NCI-H1417 (cell line): ENCODE results near the gene RASL10B.
"Not testable (repeated sequence)": the region's sequence is repeated elsewhere in the genome, so short reads cannot be mapped to it uniquely, and the experiment has no call there.

Experiments used
- DNase-seq, 3 experiments: peaks; one replicate each; lab custom pipeline; 2025; lab: John Stamatoyannopoulos, UW

Gene RASL10B

DNA sequence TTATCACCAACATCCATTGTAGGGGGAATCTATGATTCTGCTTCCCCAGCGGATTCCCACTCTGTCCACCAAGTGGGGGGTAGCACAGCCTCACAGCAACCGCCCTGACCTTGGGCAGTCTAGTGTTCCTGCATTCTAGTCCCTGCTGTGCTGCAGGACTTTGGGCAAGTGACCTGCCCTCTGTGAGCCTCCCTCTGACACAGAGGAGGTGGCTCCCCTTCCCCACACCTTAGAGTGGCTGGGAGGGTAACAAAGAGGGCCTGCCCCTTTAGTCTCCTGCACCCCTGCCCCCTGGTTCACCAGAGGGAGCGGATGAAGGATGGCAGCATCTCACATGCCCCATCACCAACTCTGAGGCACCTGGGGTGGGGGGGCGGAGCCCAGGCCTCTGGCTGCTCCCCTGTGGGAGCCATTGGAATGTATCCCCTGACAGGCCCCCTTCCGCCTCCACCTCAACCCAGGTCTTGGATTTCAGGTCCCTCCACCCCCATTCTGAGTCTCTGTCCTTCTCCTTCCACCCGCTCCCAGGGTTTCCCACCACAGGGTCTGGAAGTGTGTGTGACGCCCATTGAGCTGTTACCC is 11.5 kb downstream of the RASL10B start:
- DNase-seq = no peak

DNA sequence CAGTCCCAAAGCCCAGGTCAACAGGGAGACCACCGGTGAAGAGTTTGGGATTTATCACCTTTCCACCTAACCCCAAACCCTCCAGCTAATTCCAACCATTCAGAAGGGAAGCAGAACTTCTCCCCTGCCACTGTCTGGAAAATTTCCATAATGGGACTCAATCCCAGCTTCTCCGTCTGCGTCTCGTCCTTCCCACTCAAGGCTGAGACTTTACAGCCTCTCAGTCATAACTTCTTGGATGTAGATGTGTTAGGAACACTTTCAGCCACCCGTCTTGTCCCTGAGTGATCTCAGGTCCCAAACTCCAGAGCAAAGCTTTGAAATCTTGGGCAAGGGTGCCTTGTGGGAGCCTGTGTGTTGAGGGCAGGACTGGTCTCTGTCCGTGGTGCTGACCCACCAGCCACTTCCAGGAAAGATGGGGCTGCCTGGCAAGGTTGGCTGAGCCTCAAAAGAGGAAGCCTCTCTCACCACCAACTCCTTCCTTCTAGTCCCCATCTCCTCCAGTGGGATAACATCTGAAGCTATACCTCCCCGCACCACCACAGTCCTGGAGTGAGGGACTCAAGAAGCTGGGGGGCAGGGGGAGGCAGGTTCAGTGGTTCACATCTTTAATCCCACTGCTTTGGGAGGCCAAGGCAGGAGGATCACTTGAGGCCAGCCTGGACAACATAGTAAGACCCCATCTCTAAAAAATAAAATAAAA is 12.3 kb downstream of the RASL10B start:
- DNase-seq = no peak

DNA sequence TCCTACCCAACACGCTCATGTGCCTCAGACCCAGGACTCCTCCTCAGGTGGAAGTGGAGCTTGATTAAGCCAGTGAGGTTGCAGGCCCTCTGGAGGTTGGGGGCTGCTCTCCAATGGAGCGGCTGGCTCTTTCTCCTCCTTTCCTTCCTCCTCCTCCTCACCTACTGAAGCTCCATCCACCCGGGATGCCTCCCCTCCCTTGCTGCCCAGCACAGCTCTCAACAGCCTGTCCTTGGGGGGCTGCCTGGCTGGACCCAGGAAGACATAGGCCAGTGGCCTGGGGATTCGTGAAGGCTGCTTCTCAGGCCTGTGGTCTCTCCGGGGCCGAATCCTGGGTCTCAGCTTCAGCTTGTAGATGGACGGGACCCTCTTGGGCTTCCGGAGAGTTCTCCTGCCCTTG is 13.4 kb downstream of the RASL10B start:
- no peak for DNase-seq

DNA sequence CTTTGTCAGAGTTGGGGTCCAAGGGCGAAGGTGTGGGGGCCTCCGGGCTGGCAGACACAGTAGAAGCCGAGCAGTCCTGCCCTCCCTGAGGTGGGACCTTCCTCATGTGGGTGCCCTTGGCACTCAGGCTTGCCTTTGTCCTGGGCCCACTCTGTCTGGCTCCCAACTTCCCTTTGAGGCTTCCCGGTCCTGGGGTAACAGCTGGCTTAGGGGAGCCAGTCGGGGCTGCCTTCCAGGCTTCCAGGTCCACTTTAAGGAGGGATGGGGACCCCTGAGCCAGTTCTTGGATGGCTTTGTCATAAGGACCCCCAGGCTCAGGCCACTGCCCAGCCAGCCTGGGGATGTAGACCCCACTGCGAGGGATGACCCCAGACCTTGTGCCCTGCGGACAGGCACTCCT is 13.8 kb downstream of the RASL10B start:
- DNase-seq = no peak

DNA sequence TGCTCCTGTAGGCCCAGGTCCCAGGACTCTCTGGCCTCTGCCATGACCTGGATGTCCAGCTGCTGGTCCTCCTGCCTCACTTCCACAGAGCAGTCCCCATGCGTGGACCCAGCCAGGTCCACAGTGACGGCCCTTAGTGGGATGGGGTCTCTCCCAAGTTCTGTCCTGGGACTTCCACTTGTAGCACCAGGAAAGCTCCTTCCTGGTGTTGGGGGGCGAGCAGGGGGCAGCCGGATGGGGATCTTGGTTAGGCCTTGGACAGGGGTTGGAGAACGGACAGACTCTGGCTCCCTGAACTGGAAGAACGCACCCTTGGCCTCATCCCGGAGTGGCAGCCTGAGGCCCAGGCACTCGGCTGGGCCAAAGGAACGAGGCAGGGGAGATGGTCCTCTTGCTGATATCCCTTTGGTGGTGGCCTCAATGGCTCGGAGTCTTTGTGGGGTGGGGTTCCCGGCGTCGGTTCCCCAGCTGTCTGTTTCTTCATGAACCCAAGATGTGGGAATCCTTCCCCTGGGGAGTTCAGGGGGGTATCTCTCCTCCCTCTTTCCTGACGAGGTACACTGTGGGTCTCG is 14.4 kb downstream of the RASL10B start:
- no peak for DNase-seq

DNA sequence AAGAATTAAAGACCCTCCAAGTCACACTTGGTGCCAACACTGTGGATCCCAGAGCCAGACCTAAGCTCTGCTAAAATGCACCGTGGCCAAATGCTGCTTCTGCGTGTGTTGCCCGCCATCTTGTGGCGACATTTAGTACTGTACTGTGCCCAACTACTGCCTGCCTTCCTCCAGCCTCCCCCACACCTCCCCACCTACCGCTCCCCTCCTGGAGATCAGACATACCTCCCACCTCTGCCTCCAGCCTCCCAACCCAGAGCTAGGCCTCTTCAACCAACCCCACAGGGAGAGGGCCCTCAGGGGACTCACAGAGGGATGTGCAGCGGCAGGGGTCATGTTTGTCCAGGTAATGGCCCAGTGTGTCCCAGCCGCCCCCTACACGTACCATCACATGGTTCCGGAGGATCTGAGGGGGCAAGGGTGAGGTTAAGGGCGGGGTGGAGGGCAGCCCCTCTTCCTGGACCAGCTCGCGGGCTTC is 16.1 kb downstream of the RASL10B start:
- peak; percentile 51 to 82 (median 75) for DNase-seq

DNA sequence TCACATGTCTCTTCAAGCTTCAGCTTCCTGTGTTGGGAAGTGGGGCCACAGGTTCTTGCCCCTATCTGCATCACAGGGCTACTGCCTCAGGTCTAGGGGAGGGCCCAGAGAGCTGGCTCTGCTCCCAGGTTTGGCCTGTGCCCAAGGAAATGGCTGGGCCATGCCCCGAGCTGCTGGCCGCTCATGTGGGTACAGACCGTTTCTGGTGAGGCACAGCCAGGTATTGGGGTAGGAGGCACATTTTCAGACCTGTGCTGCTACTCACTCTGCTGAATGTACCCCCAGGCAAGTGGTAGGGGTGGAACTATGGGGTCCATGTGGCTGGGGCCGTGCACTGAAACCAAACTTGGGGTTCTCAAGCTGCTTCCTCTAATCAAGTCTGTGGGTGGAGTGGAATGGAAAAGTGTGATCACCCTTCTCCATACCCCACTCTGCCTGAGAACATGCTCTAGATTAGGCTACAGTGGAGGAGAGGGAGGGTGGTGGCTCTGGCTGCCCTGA is 17.0 kb downstream of the RASL10B start:
- no peak for DNase-seq

DNA sequence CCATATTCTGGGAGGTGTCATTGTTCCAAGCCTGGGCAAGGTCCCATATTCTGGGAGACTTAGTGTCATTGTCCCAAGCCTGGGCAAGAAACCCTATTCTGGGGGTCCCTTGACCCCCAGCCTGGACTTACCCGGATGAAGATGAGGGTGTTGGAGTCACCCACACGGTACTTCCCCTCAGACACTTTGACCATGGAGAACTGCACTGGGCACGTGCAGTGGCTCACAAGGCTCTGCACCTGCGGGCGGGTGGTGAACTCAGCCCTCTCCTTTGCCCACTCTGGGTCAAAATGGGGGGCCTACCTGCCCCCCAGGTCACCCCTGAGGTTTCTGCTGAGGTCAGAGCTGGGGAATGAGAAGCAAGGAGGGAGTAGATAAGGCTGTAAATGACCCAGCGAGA is 17.5 kb downstream of the RASL10B start:
- no peak for DNase-seq

DNA sequence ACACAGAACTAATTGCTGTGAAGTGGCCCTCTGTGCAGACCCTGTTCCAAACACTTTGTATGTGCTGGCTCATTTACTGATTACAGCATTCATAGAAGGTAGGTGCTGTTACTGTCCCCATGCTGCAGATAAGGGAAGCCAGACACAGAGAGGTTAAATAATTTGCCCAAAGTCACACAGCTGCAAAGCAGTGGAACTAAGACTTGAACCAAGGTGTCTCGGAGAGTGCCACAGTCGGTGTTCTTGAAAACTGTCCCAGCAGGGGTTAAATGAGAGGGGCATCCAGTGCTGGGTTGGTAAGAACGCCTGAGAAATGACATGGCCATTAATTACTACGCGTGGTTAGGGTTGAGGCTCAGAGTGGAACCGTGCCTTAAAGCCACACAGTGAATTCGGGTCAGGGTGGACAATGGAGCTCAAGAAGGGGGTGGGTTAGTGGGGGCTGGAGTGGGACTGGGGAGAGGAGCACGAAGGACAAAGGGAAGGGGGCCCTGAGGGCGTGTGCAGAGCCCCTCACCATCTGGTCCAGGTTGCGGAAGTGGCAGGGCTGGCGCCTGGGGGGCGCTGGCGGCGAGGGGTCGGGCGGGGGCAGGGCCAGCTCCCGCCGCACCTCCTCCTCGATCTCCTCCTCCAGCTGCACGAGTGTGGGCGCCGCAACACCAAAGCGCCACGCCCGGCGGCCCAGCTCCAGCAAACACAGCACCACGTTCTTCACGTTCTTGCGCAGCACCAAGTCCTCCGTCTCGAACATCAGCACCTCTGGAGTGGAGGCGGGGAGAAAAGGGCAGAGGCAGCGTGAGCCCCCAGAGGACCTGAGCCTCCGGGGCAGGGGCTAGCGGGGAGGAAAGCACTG is 18.3 kb downstream of the RASL10B start:
- peak in 2 of 3 experiments; percentile 30 to 57 for DNase-seq

DNA sequence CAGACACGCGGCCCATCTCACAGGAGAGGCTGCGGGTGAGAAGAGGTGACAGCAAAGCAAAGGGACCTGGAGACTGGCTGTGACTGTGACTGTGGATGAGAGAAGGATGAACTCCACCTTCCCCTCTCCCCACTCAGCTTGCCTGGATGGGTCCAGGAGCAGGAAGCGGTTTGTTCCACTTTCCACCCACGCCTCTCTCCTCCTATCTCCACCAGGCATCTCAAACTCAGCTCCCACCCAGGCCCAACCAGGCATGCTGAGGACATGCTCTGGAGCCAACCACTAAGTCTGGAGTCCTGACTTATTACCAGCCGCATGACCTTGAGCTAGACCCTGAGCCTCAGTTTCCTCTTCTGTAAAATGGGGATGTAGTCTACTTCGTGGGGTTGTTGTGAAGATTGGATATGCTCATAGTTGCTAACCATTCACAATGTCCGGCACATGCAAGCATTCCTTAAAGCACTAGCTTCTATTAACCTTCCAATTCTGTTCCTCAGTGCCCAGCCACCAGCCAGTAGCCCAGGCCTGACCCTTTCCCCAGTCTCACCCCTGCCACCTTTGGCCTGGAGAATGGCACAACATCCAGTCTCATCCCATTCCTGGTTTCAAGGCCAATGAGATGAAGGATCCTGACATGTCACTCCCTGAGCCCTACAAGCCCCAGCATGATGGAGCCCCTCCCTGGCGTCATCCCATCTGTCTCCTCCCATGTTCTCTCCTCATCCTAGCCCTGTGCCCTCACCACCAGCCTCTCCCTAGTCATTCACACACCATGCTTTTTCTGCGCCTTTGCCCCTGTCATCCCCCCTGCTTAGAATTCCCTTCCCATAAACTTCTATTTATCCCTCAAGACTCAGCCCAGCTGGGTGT is 19.3 kb downstream of the RASL10B start:
- DNase-seq = no peak

DNA sequence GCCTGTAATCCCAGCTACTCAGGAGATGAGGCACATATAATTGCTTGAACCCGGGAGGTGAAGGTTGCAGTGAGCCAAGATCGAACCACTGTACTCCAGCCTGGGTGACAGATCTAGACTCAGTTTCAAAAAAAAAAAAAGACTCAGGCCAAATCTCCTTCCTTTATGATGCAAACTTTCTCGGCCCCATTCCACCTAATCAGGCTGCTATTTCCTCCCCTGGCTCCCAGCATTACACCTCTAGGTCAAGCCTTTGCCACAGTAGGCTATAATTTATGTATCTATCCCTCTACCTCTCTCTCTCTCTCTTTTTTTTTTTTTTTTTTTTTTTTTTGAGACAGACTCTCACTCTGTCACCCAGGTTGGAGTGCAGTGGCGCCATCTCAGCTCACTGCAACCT is 20.1 kb downstream of the RASL10B start:
- DNase-seq = not testable (repeated sequence)

DNA sequence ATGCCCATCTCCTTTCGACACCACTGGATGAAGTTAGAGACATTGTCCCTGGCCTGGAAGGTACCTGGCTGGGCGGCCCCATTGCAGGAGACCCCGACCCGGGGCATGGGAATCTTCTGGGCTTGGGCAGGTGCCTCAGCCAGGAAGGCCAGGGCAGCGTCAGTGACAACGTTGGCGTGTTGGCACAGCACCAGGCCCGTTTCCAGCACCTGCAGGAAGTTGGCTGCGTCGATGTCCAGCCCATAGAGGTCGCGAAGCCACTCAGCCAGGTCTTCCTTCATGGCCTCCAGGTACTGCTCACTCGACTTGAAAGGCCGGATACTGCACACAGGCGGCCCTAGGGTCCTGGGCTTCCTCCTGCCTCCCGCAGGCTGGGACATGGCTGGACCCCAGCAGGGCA is 21.0 kb downstream of the RASL10B start:
- DNase-seq = peak in 1 of 3 experiments; percentile 5

DNA sequence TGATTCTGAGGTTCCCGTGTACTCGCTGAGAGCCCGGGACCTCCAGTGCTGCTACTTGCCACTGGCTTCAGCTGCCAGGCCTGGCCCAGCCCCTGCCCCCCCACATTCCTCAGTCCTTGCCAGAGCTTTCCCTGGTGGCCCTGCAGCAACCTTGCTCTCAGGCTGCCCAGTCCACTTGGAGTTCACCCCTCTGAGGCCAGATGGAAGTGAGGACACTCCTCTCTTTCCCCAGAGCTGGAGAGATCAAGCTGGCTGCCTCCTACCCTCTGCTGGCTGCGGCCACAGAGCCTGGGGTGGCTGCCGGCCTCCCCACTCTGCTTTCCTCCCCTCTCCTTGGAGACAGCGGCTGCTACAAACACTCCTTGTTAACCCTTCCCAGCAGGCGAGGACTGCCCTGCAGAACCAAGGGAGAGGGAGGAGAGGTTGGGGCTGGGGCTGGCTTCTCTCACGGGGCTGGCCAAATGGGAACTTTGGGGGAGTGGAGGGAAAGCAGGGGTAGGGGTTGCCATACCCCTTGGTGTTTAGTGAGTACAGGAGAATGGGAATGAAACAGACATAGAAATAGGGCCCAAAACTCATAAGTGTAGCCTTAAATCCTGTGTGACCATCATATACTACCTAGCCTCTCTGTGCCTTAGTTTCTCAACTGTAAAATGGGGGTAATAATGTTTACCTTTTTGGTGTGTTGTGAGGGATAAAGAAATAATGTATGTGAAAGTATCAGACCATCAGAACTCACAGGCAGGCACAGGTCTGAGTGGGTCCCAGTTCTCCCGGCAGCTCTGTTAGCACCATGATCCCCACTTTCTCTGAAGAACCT is 21.7 kb downstream of the RASL10B start, which contains the start of gene GAS2L2:
GAS2L2 (minus strand) TSS at position 295 of the 820 bp plus-strand sequence. CDS start 389 bp downstream, outside the sequence.
- DNase-seq = no peak

DNA sequence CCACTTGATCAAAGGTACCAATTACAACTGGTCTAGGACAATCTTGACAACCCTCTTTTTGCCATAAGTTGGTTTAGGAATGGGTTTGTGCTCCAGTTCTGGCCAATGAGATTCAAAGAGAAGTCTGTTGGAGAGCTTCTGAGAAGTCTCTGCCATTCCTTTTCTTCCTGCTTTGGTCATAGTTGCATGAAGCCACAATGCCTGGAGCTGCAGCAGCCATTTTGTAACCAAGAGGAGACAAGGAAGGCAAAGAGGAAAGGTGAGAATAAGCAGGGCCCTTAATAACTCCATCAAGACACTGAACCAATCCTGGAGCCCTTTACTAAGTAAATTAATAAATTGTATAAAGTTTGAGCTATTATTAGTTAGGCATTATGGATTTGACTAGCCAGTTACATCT is 25.8 kb downstream of the RASL10B start:
- DNase-seq = no peak

DNA sequence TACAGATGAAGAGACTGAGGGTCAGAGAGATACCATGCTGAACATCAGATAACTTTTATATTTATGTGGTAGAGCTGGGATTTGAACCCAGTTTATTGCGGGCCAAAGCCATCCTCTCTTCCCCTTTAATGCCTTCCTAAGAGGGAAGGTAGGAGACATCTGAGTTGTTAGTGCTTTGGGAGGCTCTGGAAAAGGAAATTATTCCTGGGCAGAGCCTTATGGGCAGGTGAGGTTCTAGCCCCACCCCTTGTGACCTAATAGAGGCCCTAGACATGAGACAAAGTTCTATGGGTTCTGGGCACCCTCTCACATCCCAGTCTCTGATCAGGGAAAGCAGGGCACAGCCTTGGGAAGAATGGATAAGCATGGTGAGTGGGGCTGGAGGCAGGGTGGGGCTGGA is 29.1 kb downstream of the RASL10B start, which contains the start of gene C17orf50:
C17orf50 (plus strand) TSS at position 301 of the 400 bp plus-strand sequence; CDS start at position 356, 55 bp downstream.
- no peak for DNase-seq

DNA sequence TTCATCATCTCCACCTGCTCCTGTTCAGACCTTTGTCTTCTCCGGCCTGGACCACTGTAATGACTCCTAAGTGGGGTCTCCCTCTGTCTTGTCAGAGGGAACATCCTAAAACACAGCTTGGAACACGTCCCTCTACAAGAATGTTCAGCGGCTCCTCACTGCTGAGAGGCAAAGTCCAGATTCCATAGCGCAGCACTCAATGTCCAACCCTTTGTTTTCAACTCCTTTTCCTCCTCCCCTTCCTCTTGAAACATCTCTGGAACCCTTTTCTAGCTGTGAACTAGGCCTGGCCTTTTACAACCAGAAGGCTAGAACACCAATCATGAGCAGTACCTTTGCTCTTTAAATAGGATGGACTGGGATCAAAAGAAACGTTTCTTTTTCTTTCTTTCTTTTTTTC is 30.2 kb downstream of the RASL10B start:
- DNase-seq = no peak

DNA sequence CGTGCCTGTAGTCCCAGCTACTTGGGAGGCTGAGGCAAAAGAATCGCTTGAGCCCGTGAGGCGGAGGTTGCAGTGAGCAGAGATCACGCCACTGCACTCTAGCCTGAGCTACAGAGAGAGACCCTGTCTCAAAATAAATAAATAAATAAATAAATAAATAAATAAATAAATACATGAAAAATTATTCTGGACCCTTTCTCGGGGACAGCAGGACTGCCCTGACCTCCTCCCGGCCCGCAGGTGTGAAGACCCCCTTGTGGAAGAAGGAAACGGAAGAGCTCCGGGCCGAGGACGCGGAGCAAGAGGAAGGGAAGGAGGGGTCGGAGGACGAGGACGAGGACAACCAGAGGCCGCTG is 32.3 kb downstream of the RASL10B start:
- DNase-seq = no peak

DNA sequence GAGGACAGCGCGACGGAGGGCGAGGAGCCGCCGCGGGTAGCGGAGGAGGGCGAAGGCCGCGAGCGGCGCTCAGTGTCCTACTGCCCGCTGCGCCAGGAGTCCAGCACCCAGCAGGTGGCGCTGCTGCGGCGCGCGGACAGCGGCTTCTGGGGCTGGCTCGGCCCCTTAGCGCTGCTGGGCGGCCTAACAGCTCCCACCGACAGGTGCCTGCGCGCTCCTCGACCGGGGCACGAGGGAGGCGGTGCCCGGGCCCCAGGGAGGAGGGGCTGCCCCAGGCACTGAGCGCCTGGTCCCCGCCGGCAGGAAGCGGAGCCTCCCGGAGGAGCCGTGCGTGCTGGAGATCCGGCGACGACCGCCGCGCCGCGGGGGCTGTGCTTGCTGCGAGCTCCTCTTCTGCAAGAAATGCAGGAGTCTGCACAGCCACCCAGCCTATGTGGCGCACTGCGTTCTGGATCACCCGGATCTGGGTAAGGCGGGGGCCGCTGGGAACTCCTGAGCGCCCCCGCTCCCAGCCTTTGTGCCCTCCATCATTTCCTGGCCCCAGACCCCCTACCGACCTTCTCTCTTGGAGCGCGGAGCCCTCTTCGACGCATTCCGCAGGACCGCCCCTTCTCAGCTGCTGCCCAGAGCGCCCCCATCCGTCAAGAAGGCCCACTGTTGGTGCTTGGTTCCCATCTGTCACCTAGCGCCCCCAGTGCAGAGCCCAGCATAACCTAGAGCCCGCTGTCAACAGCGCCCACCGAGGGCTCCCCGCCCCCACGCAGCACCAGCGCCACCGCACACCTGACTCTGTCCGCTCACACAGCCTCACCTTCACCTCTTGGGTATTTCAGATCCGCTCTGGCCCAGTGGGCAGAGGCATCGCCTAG is 32.9 kb downstream of the RASL10B start:
- peak; percentile 92 to 94 (median 93) for DNase-seq

DNA sequence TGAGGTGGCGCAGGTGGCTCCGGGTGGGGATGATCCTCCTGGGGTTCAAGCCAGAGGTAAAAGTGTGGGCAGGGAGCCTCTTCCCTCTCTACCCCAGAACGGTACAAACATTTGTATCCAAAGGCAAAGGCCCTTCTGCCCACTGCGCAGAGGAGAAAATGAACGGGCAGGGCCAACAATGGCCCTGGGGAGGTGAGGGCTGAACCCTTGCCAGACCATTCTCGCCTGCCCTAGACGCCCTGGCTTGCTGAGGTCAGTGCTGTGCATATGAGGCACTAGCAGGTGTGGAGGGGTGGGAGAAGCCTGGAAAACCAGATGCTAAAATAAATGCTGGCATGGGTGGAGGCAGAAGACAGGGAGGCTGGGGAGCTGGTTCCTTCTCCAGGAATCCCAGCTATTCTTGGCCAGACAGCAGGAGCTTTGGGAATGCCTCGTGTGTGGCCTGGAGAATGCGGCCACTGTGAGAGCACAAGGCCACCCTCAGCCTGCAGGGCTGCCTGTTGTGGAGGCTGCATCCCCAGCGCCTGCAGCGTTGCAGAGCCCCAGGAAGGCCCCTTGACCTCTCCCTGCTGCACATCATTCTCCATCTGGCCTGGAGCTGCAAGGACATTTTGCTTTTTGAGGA is 33.8 kb downstream of the RASL10B start:
- no peak for DNase-seq
